Peyer's patch (tissue), 4 donors: Measurements from ENCODE around the gene DHX8. TPM values are rescaled to one million over a fixed set of nuclear protein-coding genes. Genes with fewer than 3 reads are reported as not detected.
"Not testable (repeated sequence)": the region's sequence is repeated elsewhere in the genome, so short reads cannot be mapped to it uniquely, and the experiment has no call there.

ENCODE experiments used
- DNase-seq, 3 donors: peaks; one replicate each; pipeline ENCODE4 v3.0.0-alpha.2; 2017 to 2019
- H3K27ac ChIP-seq, 4 donors: fragments of 200-600 bp; sonication (generic); one replicate each; pipeline ENCODE4 v1.5.1; 2016 to 2019
- H3K27me3 ChIP-seq, 2 donors: fragments of 200-600 bp; sonication (generic); one replicate each; pipeline ENCODE4 v1.5.1; 2019
- H3K36me3 ChIP-seq, 3 donors: fragments of 200-600 bp; sonication (generic); one replicate each; pipeline ENCODE4 v1.5.1; 2016 to 2019
- H3K4me1 ChIP-seq, 4 donors: fragments of 200-600 bp; sonication (generic); one replicate each; pipeline ENCODE4 v1.5.1; 2016 to 2019
- H3K4me3 ChIP-seq, 4 donors: fragments of 200-600 bp; sonication (generic); 1 replicate in 3 of 4; 2 replicates in 1 of 4; pipeline ENCODE4 v1.5.1; 2016 to 2019; ENCODE audit warnings: mild to moderate bottlenecking in 1 of 4
- H3K9me3 ChIP-seq, 4 donors: fragments of 200-600 bp; sonication (generic); one replicate each; pipeline ENCODE4 v1.5.1; 2016 to 2019; ENCODE audit warnings: mild to moderate bottlenecking in 1 of 4
- CTCF ChIP-seq, 6 experiments: fragments of 450-650 bp in 4 of 6; fragments of 200-600 bp in 2 of 6; sonication (generic) in 1 of 6; IDR thresholded peaks; one replicate each; pipeline ENCODE4 v1.5.1; 2017 to 2019; ENCODE audit warnings: antibody characterized with exemption in 6 of 6, mild to moderate bottlenecking in 3 of 6, moderate library complexity in 1 of 6
- POLR2A ChIP-seq, 2 donors: fragments of 450-650 bp; IDR thresholded peaks; one replicate each; pipeline ENCODE4 v1.5.1; 2017; ENCODE audit warnings: antibody characterized with exemption in 2 of 2, mild to moderate bottlenecking in 2 of 2, moderate library complexity in 2 of 2
- total RNA-seq, 4 donors: library from RNA; depleted of rRNA; stranded (reverse); fragments of >200 nt; gene quantifications; one replicate each; pipeline ENCODE4 v1.1.0, GENCODE V29; 2016

DHX8 gene
- total RNA-seq, 4 donors from 2014 or later, result 48.9 to 60.4 (median 54.0) TPM

GRCh38 chr17:43448720-43449469 lies 34.9 kb upstream of the DHX8 start:
- H3K27me3 ChIP-seq, result no peaks in the 10 kb centered on the region
- TF ChIP-seq POLR2A (IDR thresholded peaks at IDR 0.05) (no peak), CTCF (IDR thresholded peaks at IDR 0.05) (no peak)
- no peak overlapping the region for H3K4me3 ChIP-seq
- no peak for DNase-seq
- no peaks in the 10 kb centered on the region for H3K36me3 ChIP-seq
- H3K4me1 ChIP-seq, result no peaks in the 10 kb centered on the region
- no peaks in the 10 kb centered on the region for H3K9me3 ChIP-seq
- H3K27ac ChIP-seq, result no peak overlapping the region

GRCh38 chr17:43449470-43450248 lies 34.1 kb upstream of the DHX8 start:
- no peaks in the 10 kb centered on the region for H3K9me3 ChIP-seq
- no peak for TF ChIP-seq POLR2A (IDR thresholded peaks at IDR 0.05)
- no peak for TF ChIP-seq CTCF (IDR thresholded peaks at IDR 0.05)
- no peaks in the 10 kb centered on the region for H3K4me1 ChIP-seq
- no peaks in the 10 kb centered on the region for H3K36me3 ChIP-seq
- H3K27ac ChIP-seq, result no peak overlapping the region
- no peak for DNase-seq
- no peaks in the 10 kb centered on the region for H3K27me3 ChIP-seq
- no peak overlapping the region for H3K4me3 ChIP-seq

- H3K27me3 ChIP-seq, result not testable (repeated sequence)
Measured at GRCh38 chr17:43450791-43451190, 33.0 kb upstream of the DHX8 start.

GRCh38 chr17:43451741-43452140 lies 32.0 kb upstream of the DHX8 start:
- H3K4me1 ChIP-seq, DNase-seq, H3K36me3 ChIP-seq, H3K9me3 ChIP-seq, H3K27me3 ChIP-seq, H3K4me3 ChIP-seq, H3K27ac ChIP-seq: not testable (repeated sequence)

More at GRCh38 chr17:43450791-43451190, 33.0 kb upstream of the DHX8 start:
- not testable (repeated sequence) for H3K9me3 ChIP-seq, H3K4me1 ChIP-seq, H3K36me3 ChIP-seq, H3K4me3 ChIP-seq, DNase-seq, H3K27ac ChIP-seq

- Histone ChIP-seq H3K27ac (peak overlapping the region in 1 of 4 donors; percentile 5), H3K36me3 (no peaks in the 10 kb centered on the region), H3K27me3 (no peaks in the 10 kb centered on the region), H3K9me3 (no peaks in the 10 kb centered on the region), H3K4me1 (peaks cover 0 to 17% (median 0%) of the 10 kb centered on the region in 4 donors), H3K4me3 (no peak overlapping the region)
- DNase-seq, result no peak
- TF ChIP-seq POLR2A (IDR thresholded peaks at IDR 0.05), result no peak
Measured at GRCh38 chr17:43453331-43453812, 30.4 kb upstream of the DHX8 start.

GRCh38 chr17:43454868-43455267 lies 28.9 kb upstream of the DHX8 start:
- DNase-seq, result no peak
- peaks cover 0 to 17% (median 0%) of the 10 kb centered on the region in 4 donors for H3K4me1 ChIP-seq
- H3K27me3 ChIP-seq, result no peaks in the 10 kb centered on the region
- no peak overlapping the region for H3K4me3 ChIP-seq
- TF ChIP-seq POLR2A (IDR thresholded peaks at IDR 0.05), result no peak
- TF ChIP-seq CTCF (IDR thresholded peaks at IDR 0.05), result no peak
- no peaks in the 10 kb centered on the region for H3K9me3 ChIP-seq
- no peak overlapping the region for H3K27ac ChIP-seq
- H3K36me3 ChIP-seq, result no peaks in the 10 kb centered on the region

- TF ChIP-seq POLR2A (IDR thresholded peaks at IDR 0.05) (no peak), CTCF (IDR thresholded peaks at IDR 0.05) (no peak)
- H3K4me1 ChIP-seq, result peaks cover 0 to 17% (median 0%) of the 10 kb centered on the region in 4 donors
- no peak for DNase-seq
- no peaks in the 10 kb centered on the region for H3K36me3 ChIP-seq
- H3K27me3 ChIP-seq, result no peaks in the 10 kb centered on the region
- H3K27ac ChIP-seq, result no peak overlapping the region
- no peaks in the 10 kb centered on the region for H3K9me3 ChIP-seq
- H3K4me3 ChIP-seq, result no peak overlapping the region
Measured at GRCh38 chr17:43456029-43456428, 27.7 kb upstream of the DHX8 start.
